HEK293 (cell line): ENCODE data around the gene SCUBE3.

ENCODE experiments used
- BCL6B ChIP-seq: fragments of 450-650 bp; formaldehyde crosslinking; IDR thresholded peaks from 2 replicates; pipeline ENCODE4 v1.5.1; 2017; ENCODE audit warnings: missing biosample characterization, missing genetic modification characterization
- EGR2 ChIP-seq: fragments of 450-650 bp; formaldehyde crosslinking; IDR thresholded peaks from 2 replicates; pipeline ENCODE4 v1.5.1; 2016; ENCODE audit warnings: low read depth, missing biosample characterization, missing genetic modification characterization
- GLI2 ChIP-seq: fragments of 450-650 bp; formaldehyde crosslinking; IDR thresholded peaks from 2 replicates; pipeline ENCODE4; 2017; ENCODE audit warnings: missing biosample characterization, missing genetic modification characterization, low read depth, borderline replicate concordance
- KLF7 ChIP-seq: fragments of 450-650 bp; formaldehyde crosslinking; IDR thresholded peaks from 2 replicates; pipeline ENCODE4 v1.5.1; 2016; ENCODE audit warnings: missing biosample characterization, missing genetic modification characterization, borderline replicate concordance
- OVOL3 ChIP-seq: fragments of 450-650 bp; formaldehyde crosslinking; IDR thresholded peaks from 2 replicates; pipeline ENCODE4 v1.5.1; 2016; ENCODE audit warnings: missing biosample characterization, missing genetic modification characterization
- PBX3 ChIP-seq: sonication (generic); formaldehyde crosslinking; IDR thresholded peaks from 2 replicates; pipeline ENCODE4 v1.8.1; 2022; ENCODE audit warnings: mild to moderate bottlenecking, moderate library complexity, missing genetic modification reagents
- ZBTB11 ChIP-seq: fragments of 450-650 bp; formaldehyde crosslinking; conservative IDR thresholded peaks from 2 replicates; pipeline ENCODE4 v1.5.1; 2016; ENCODE audit warnings: low read depth, missing biosample characterization, missing genetic modification characterization
- ZBTB48 ChIP-seq: fragments of 450-650 bp; formaldehyde crosslinking; IDR thresholded peaks from 2 replicates; pipeline ENCODE4 v1.5.1; 2016; ENCODE audit warnings: missing biosample characterization, missing genetic modification characterization
- ZBTB6 ChIP-seq: fragments of 450-650 bp; formaldehyde crosslinking; IDR thresholded peaks from 2 replicates; pipeline ENCODE4 v1.5.1; 2017; ENCODE audit warnings: missing biosample characterization, missing genetic modification characterization
- ZEB2 ChIP-seq: fragments of 450-650 bp; formaldehyde crosslinking; IDR thresholded peaks from 2 replicates; pipeline ENCODE4 v1.5.1; 2016; ENCODE audit warnings: missing biosample characterization, missing genetic modification characterization
- ZIC2 ChIP-seq: fragments of 450-650 bp; formaldehyde crosslinking; IDR thresholded peaks from 2 replicates; pipeline ENCODE4 v1.5.1; 2016; ENCODE audit warnings: missing biosample characterization, missing genetic modification characterization
- ZNF10 ChIP-seq: fragments of 450-650 bp; formaldehyde crosslinking; IDR thresholded peaks from 2 replicates; pipeline ENCODE4 v1.5.1; 2017; ENCODE audit warnings: missing biosample characterization, missing genetic modification characterization
- ZNF114 ChIP-seq: fragments of 450-650 bp; formaldehyde crosslinking; IDR thresholded peaks from 2 replicates; pipeline ENCODE4 v1.5.0; 2017; ENCODE audit warnings: missing biosample characterization, missing genetic modification characterization
- ZNF184 ChIP-seq: fragments of 450-650 bp; IDR thresholded peaks from 2 replicates; pipeline ENCODE4 v1.5.1; 2018; ENCODE audit warnings: missing biosample characterization, mild to moderate bottlenecking, missing genetic modification characterization
- ZNF274 ChIP-seq, 2 experiments: fragments of 200-500 bp in 1 of 2; fragments of 450-650 bp in 1 of 2; sonication (Bioruptor generic) in 1 of 2; formaldehyde crosslinking in 1 of 2; IDR thresholded peaks; 2 replicates each; pipeline versions ENCODE4 v1.5.1 to v1.6.1; 2014 to 2016; ENCODE audit warnings: borderline replicate concordance in 1 of 2, inconsistent platforms in 1 of 2, low read length in 1 of 2, missing biosample characterization in 1 of 2, missing genetic modification characterization in 1 of 2
- ZNF280C ChIP-seq: fragments of 450-650 bp; formaldehyde crosslinking; IDR thresholded peaks from 2 replicates; pipeline ENCODE4 v1.5.1; 2016; ENCODE audit warnings: missing biosample characterization, missing genetic modification characterization
- ZNF302 ChIP-seq: fragments of 450-650 bp; formaldehyde crosslinking; IDR thresholded peaks from 2 replicates; pipeline ENCODE4 v1.5.1; 2016; ENCODE audit warnings: missing biosample characterization, missing genetic modification characterization, low read depth
- ZNF354C ChIP-seq: fragments of 450-650 bp; formaldehyde crosslinking; IDR thresholded peaks from 2 replicates; pipeline ENCODE4 v1.5.1; 2016; ENCODE audit warnings: missing biosample characterization, missing genetic modification characterization, low read depth, borderline replicate concordance
- ZNF423 ChIP-seq: fragments of 450-650 bp; formaldehyde crosslinking; IDR thresholded peaks from 2 replicates; pipeline ENCODE4 v1.5.1; 2016; ENCODE audit warnings: missing biosample characterization, missing genetic modification characterization
- ZNF433 ChIP-seq: fragments of 450-650 bp; formaldehyde crosslinking; IDR thresholded peaks from 2 replicates; pipeline ENCODE4 v1.5.1; 2016; ENCODE audit warnings: missing biosample characterization, missing genetic modification characterization, low read depth
- ZNF513 ChIP-seq: fragments of 450-650 bp; IDR thresholded peaks from 2 replicates; pipeline ENCODE4 v1.5.1; 2018; ENCODE audit warnings: missing biosample characterization, missing genetic modification characterization
- ZNF544 ChIP-seq: fragments of 450-650 bp; formaldehyde crosslinking; IDR thresholded peaks from 2 replicates; pipeline ENCODE4 v1.5.0; 2017; ENCODE audit warnings: missing biosample characterization, missing genetic modification characterization
- ZNF561 ChIP-seq: fragments of 450-650 bp; IDR thresholded peaks from 2 replicates; pipeline ENCODE4 v1.5.1; 2018; ENCODE audit warnings: missing biosample characterization, missing genetic modification characterization, borderline replicate concordance
- ZNF596 ChIP-seq: fragments of 450-650 bp; IDR thresholded peaks from 2 replicates; pipeline ENCODE4 v1.5.0; 2018; ENCODE audit warnings: missing biosample characterization, mild to moderate bottlenecking, missing genetic modification characterization, moderate library complexity
- ZNF610 ChIP-seq: fragments of 450-650 bp; formaldehyde crosslinking; IDR thresholded peaks from 2 replicates; pipeline ENCODE4 v1.5.1; 2016; ENCODE audit warnings: missing biosample characterization, missing genetic modification characterization, borderline replicate concordance
- ZNF621 ChIP-seq: fragments of 450-650 bp; formaldehyde crosslinking; IDR thresholded peaks from 2 replicates; pipeline ENCODE4 v1.5.1; 2017; ENCODE audit warnings: missing biosample characterization, missing genetic modification characterization
- ZNF843 ChIP-seq: fragments of 450-650 bp; formaldehyde crosslinking; IDR thresholded peaks from 2 replicates; pipeline ENCODE4 v1.5.1; 2016; ENCODE audit warnings: missing biosample characterization, missing genetic modification characterization
- ZSCAN16 ChIP-seq: fragments of 450-650 bp; formaldehyde crosslinking; IDR thresholded peaks from 2 replicates; pipeline ENCODE4 v1.5.1; 2016; ENCODE audit warnings: missing biosample characterization, missing genetic modification characterization

Gene SCUBE3

GRCh38 chr6:35259194-35259947, 45.6 kb downstream of the SCUBE3 start, which contains the start of gene ZNF76 (continued):
- TF ChIP-seq ZNF843 (peak; percentile 66; the same call in 1 of the 2 replicates), PBX3 (CRISPR knock-in tag) (peak; percentile 90; the same call in 1 of the 2 replicates), KLF7 (peak; percentile 92), ZNF274 (IDR thresholded peaks at IDR 0.05; ENCODE audit: low read length) (no peak), ZNF274 (tag by site-specific recombination; IDR thresholded peaks at IDR 0.05; ENCODE audit: borderline replicate concordance) (no peak), ZIC2 (tag by site-specific recombination) (peak; percentile 89), BCL6B (tag by site-specific recombination) (no peak), ZBTB11 (tag by site-specific recombination) (no peak), ZNF596 (0 out of 2 replicates have a peak, but pooled peaks have one; percentile 50), ZEB2 (tag by site-specific recombination) (peak; percentile 99), GLI2 (peak; percentile 33; the same call in 1 of the 2 replicates), ZNF610 (tag by site-specific recombination) (peak; percentile 74), ZNF280C (tag by site-specific recombination) (no peak), EGR2 (tag by site-specific recombination) (peak; percentile 86), ZNF544 (tag by site-specific recombination) (no peak), ZBTB48 (peak; percentile 48), ZSCAN16 (tag by site-specific recombination) (peak; percentile 14), ZNF114 (tag by site-specific recombination) (no peak), ZNF621 (tag by site-specific recombination) (no peak), ZBTB6 (tag by site-specific recombination) (peak; percentile 51; the same call in 1 of the 2 replicates), ZNF184 (tag by site-specific recombination) (peak; percentile 89), ZNF513 (tag by site-specific recombination) (peak; percentile 12; the same call in 1 of the 2 replicates), ZNF423 (tag by site-specific recombination) (0 out of 2 replicates have a peak, but pooled peaks have one; percentile 27), ZNF354C (tag by site-specific recombination) (no peak), ZNF302 (0 out of 2 replicates have a peak, but pooled peaks have one; percentile 31), ZNF433 (no peak), OVOL3 (tag by site-specific recombination) (peak; percentile 39; the same call in 1 of the 2 replicates), ZNF561 (tag by site-specific recombination) (peak; percentile 95), ZNF10 (tag by site-specific recombination) (peak; percentile 6; the same call in 1 of the 2 replicates)
